Naive thymus-derived CD4-positive, alpha-beta T cell (primary cell): ENCODE results near the gene YJEFN3. TPM values are rescaled to one million over a fixed set of nuclear protein-coding genes. Genes with fewer than 3 reads are reported as not detected.

Experiments used
- ATAC-seq: fragments of 150-1000 bp; cut with Tn5 transposase; 2 replicates; pipeline ENCODE4 v1.10.0; 2021; ENCODE audit warnings: mild to moderate bottlenecking, moderate library complexity
- CTCF ChIA-PET: fragments of 350-600 bp; sonication (Branson Sonifier 250); formaldehyde crosslinking; loops from one replicate; lab custom pipeline; 2021; ENCODE audit warnings: antibody characterized with exemption; lab: Charles Lee
- POLR2A ChIA-PET: fragments of 350-600 bp; sonication (Branson Sonifier 250); formaldehyde crosslinking; loops from one replicate; lab custom pipeline; 2021; ENCODE audit warnings: antibody characterized with exemption, inconsistent platforms; lab: Charles Lee
- DNase-seq, 9 donors: peaks; one replicate each; pipeline versions ENCODE4 v3.0.0 to v3.0.0-alpha.2; 2020 to 2022; ENCODE audit warnings: mixed read lengths in 1 of 9
- H3K27ac ChIP-seq: one replicate; pipeline ENCODE4 v1.7.0; 2013; ENCODE audit warnings: mild to moderate bottlenecking, low read depth, low read length, moderate library complexity
- H3K27me3 ChIP-seq, 2 donors: one replicate each; pipeline ENCODE4 v1.7.0; 2013; ENCODE audit warnings: low read length in 2 of 2, mild to moderate bottlenecking in 2 of 2, moderate library complexity in 2 of 2; ENCODE audit not compliant: control insufficient read depth in 2 of 2, insufficient read depth in 2 of 2
- H3K36me3 ChIP-seq, 3 experiments: 1 replicate in 2 of 3; 2 replicates in 1 of 3; pipeline ENCODE4 v1.7.0; 2013; ENCODE audit warnings: low read length in 3 of 3, mild to moderate bottlenecking in 3 of 3, moderate library complexity in 1 of 3; ENCODE audit not compliant: insufficient read depth in 3 of 3, control insufficient read depth in 2 of 3
- H3K4me1 ChIP-seq, 2 donors: one replicate each; pipeline ENCODE4 v1.7.0; 2013; ENCODE audit warnings: low read length in 2 of 2, mild to moderate bottlenecking in 2 of 2, moderate library complexity in 1 of 2; ENCODE audit not compliant: control insufficient read depth in 2 of 2, insufficient read depth in 2 of 2
- H3K4me3 ChIP-seq: 2 replicates; pipeline ENCODE4 v1.7.0; 2013; ENCODE audit warnings: mild to moderate bottlenecking, low read length
- H3K9me3 ChIP-seq, 3 experiments: 1 replicate in 2 of 3; 2 replicates in 1 of 3; pipeline ENCODE4 v1.7.0; 2013; ENCODE audit warnings: low read length in 3 of 3; ENCODE audit not compliant: control insufficient read depth in 2 of 3
- H3K27ac Mint-ChIP-seq, 9 donors: one replicate each; pipeline ENCODE4 v1.8.0; 2020 to 2022; ENCODE audit warnings: mixed read lengths in 9 of 9, mild to moderate bottlenecking in 8 of 9, moderate library complexity in 5 of 9, inconsistent platforms in 2 of 9
- H3K27me3 Mint-ChIP-seq, 5 donors: one replicate each; pipeline ENCODE4 v1.8.0; 2021 to 2022; ENCODE audit warnings: mixed read lengths in 5 of 5, mild to moderate bottlenecking in 1 of 5
- H3K36me3 Mint-ChIP-seq, 5 donors: one replicate each; pipeline ENCODE4 v1.8.0; 2020 to 2022; ENCODE audit warnings: mixed read lengths in 5 of 5, mild to moderate bottlenecking in 3 of 5, inconsistent platforms in 1 of 5
- H3K4me1 Mint-ChIP-seq, 7 donors: one replicate each; pipeline ENCODE4 v1.8.0; 2020 to 2022; ENCODE audit warnings: mixed read lengths in 7 of 7, mild to moderate bottlenecking in 3 of 7, inconsistent platforms in 1 of 7
- H3K4me3 Mint-ChIP-seq, 10 donors: one replicate each; pipeline ENCODE4 v1.8.0; 2020 to 2022; ENCODE audit warnings: mild to moderate bottlenecking in 10 of 10, mixed read lengths in 10 of 10, moderate library complexity in 6 of 10, inconsistent platforms in 2 of 10
- H3K9me3 Mint-ChIP-seq, 11 donors: one replicate each; pipeline ENCODE4 v1.8.0; 2020 to 2022; ENCODE audit warnings: mixed read lengths in 11 of 11, mild to moderate bottlenecking in 4 of 11, inconsistent platforms in 1 of 11, moderate library complexity in 1 of 11
- intact Hi-C, 2 donors: fragments of 100-400 bp; cut with micrococcal nuclease; formaldehyde crosslinking; loops; one replicate each; pipeline ENCODE4 v1.15.1; 2023
- polyA plus RNA-seq, 2 donors: library from polyadenylated mRNA; unstranded; fragments of 300-500 nt; fragmentation: Illumina TruSeq; gene quantifications; one replicate each; pipeline ENCODE4 v1.2.3, GENCODE V29; 2021
- total RNA-seq, 6 experiments: library from RNA in 5 of 6; stranded (reverse) in 5 of 6; gene quantifications; 1 replicate in 5 of 6; 2 replicates in 1 of 6; pipeline ENCODE4 v1.2.3 and lab custom pipeline; 2021 to 2026

The YJEFN3 gene
- total and polyA plus RNA-seq, 7 experiments from 2014 or later = 0.68 to 18.2 (median 9.2) TPM; not detected in 1

DNA sequence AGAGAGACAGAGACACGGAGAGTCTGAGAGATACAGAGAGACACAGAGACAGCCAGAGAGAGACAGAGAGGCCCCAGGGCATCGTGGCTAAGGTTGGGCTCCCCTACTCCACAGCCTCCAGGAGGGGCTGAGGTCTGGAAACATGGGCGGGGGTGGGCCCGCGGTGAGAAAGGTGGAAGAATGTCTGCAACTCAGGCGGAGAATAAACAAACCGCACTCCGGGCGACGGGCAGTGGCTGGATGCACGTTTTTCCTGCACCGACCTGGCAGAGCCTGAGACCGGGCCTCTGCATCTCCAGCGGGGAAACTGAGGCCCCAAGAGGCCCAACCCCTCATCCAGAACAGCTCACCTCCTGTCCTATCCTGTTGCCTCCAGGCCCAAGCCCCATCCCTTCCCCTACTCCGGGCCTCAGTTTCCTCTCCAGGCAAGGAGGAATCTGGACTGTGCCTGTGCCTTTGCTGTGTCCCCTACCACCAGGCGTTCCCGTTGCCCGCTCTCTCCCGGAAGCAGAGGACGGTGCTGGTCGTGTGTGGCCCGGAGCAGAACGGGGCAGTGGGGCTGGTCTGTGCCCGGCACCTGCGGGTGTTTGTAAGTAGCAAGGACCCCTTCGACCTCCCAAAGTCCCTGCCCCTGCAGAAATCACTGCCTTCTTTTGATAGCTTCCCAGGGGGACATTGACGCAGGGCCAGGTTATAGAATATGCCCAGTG lies 6.0 kb downstream of the YJEFN3 start:
- Mint-ChIP-seq H3K4me1 (peaks cover 15 to 36% (median 31%) of the 10 kb centered on the region in 7 donors), H3K36me3 (peaks cover 0 to 7% (median 0%) of the 10 kb centered on the region in 5 donors)
- POLR2A ChIA-PET = interaction anchor here (0.5 to 3.2 kb wide), 2 partner anchors 110 to 274 kb away, joined by 5 to 19 read pairs; partner anchors contain the start of gene GMIP

DNA sequence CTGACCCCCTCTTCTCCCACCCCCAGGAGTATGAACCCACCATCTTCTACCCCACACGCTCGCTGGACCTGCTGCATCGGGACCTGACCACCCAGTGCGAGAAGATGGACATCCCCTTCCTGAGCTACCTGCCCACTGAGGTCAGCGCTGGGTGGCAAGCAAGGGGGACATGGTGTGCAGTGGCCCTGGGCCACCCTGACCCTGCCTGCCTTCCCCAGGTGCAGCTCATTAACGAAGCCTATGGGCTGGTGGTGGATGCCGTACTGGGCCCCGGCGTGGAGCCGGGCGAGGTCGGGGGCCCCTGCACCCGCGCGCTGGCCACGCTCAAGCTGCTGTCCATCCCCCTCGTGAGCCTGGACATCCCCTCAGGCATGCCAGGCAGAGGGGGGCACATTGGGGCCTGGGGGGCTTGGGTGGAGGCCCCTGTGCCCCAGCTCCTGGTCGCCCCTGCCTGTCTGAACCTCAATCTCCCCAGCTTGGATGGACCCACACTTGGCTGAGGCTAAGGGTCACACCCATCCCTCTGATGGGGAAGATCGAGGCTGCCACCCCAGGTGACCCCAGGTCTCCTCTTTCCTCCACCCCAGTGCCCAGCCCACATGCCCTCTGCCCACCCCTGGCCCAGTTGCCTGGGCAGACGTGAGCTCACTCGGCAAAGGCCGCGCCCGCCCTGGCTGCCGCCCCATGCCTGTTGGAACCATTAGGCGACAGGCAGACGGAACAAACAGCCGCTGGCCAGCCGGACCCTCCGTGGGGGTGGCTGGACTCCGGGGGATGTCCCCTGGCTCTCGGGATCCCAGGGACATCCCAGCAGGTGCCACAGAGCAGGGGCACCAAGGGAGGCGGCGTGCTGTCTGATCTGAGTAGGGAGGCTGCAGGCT lies 6.8 kb downstream of the YJEFN3 start:
- ATAC-seq (no peak), DNase-seq (no peak)
- peaks cover 0 to 26% (median 4%) of the 10 kb centered on the region in 5 donors for H3K27me3 Mint-ChIP-seq
- Histone ChIP-seq H3K27me3 (no peaks in the 10 kb centered on the region), H3K27ac (no peak overlapping the region), H3K4me3 (no peak overlapping the region), H3K9me3 (no peaks in the 10 kb centered on the region), H3K36me3 (no peaks in the 10 kb centered on the region), H3K4me1 (peaks cover 10 to 18% of the 10 kb centered on the region in 2 donors)
- ChIA-PET POLR2A (interaction anchor here (0.6 kb wide), 1 partner anchor 259 kb away, joined by 3 read pairs; no protein-coding TSS in a partner anchor), CTCF (interaction anchor here (0.8 kb wide), 1 partner anchor 425 kb away, joined by 3 read pairs; no protein-coding TSS in a partner anchor)
- no peak overlapping the region for H3K27ac Mint-ChIP-seq
- H3K9me3 Mint-ChIP-seq = peaks cover 0 to 4% (median 0%) of the 10 kb centered on the region in 11 donors
- intact Hi-C loops = loop anchor here in 1 of 2 donors (5.0 kb wide), 1 partner anchor 287 kb away; the partner anchor contains the start of gene ZNF506
- peaks cover 16 to 37% (median 33%) of the 10 kb centered on the region in 7 donors for H3K4me1 Mint-ChIP-seq
- H3K36me3 Mint-ChIP-seq = peaks cover 0 to 7% (median 0%) of the 10 kb centered on the region in 5 donors
- peak overlapping the region in 2 of 10 donors; percentile 51 to 56 for H3K4me3 Mint-ChIP-seq

More for the DNA sequence above, 6.0 kb downstream of the YJEFN3 start:
- H3K27ac ChIP-seq = no peak overlapping the region
- intact Hi-C loops = loop anchor here in 1 of 2 donors (5.0 kb wide), 2 partner anchors 93 to 288 kb away; partner anchors contain the start of genes LPAR2 and ZNF506
- H3K4me3 ChIP-seq = no peak overlapping the region
- peaks cover 0 to 4% (median 0%) of the 10 kb centered on the region in 11 donors for H3K9me3 Mint-ChIP-seq
- H3K27ac Mint-ChIP-seq = peak overlapping the region in 2 of 9 donors; percentile 58 to 70
- peaks cover 0 to 2% (median 0%) of the 10 kb centered on the region in 3 experiments for H3K36me3 ChIP-seq
- H3K27me3 Mint-ChIP-seq = peaks cover 0 to 24% (median 4%) of the 10 kb centered on the region in 5 donors
- CTCF ChIA-PET = interaction anchor here (0.8 to 1.4 kb wide), 2 partner anchors 424 to 426 kb away, joined by 3 to 5 read pairs; no protein-coding TSS in a partner anchor
- peaks cover 10 to 18% of the 10 kb centered on the region in 2 donors for H3K4me1 ChIP-seq
- H3K4me3 Mint-ChIP-seq = no peak overlapping the region
- ATAC-seq (no peak), DNase-seq (no peak)
- H3K9me3 ChIP-seq = no peaks in the 10 kb centered on the region
- no peaks in the 10 kb centered on the region for H3K27me3 ChIP-seq

DNA sequence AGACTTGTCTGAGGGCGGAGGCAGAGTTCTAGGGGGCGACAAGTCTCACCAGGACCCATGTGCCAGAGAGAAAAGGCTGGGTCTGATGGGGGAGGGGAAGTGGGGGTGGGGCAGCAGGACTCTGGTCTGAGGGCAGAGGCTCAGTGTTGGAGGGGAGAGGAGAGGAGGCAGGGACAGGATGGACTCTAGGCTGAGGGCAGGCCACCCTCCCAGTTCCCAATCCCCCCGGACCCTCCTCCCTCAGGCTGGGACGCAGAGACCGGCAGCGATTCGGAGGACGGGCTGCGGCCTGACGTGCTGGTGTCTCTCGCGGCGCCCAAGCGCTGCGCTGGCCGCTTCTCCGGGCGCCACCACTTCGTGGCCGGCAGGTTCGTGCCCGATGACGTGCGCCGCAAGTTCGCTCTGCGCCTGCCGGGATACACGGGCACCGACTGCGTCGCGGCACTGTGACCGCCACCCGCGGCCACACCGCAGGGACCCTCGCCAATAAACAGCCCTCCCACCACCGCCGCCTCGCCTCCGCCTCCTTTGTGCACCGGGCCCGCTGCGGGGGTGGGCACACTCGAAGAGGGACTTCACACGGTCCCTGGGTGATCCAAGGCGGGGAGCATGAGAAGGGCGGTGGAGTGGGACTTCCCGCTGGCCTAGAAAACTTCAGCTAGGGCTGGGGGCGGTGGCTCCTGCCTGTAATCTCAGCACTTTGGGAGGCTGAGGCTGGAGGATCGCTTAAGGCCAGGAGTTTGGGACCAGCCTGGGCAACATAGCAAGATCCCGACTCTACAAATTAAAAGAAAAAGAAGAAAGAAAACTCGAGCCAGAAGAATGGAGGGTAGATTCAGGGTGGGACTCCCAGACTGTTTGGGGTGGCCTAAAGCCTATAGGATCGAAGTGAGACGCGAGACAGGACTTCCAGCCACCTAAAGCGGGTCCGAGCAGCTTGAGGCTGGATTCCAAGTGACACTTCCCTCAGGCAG lies 8.7 kb downstream of the YJEFN3 start:
- H3K4me1 ChIP-seq = peaks cover 15 to 28% of the 10 kb centered on the region in 2 donors
- intact Hi-C loops = loop anchor here in 1 of 2 donors (2.0 to 5.0 kb wide), 2 partner anchors 61 to 285 kb away; partner anchors contain the start of gene ZNF506
- ATAC-seq (peak; percentile 27), DNase-seq (peak in 1 of 9 donors; percentile 43)
- Mint-ChIP-seq H3K27me3 (peaks cover 0 to 31% (median 4%) of the 10 kb centered on the region in 5 donors), H3K4me3 (peak overlapping the region in 9 of 10 donors; percentile 62 to 84 (median 74)), H3K4me1 (peaks cover 18 to 46% (median 38%) of the 10 kb centered on the region in 7 donors), H3K36me3 (peaks cover 0 to 7% (median 0%) of the 10 kb centered on the region in 5 donors), H3K27ac (peak overlapping the region in 7 of 9 donors; percentile 34 to 86 (median 79)), H3K9me3 (peaks cover 0 to 4% (median 0%) of the 10 kb centered on the region in 11 donors)
- POLR2A ChIA-PET = interaction anchor here (0.8 kb wide), 1 partner anchor 41 kb away, joined by 3 read pairs; no protein-coding TSS in a partner anchor
- no peaks in the 10 kb centered on the region for H3K27me3 ChIP-seq
- H3K36me3 ChIP-seq = no peaks in the 10 kb centered on the region
- no peaks in the 10 kb centered on the region for H3K9me3 ChIP-seq
- no peak overlapping the region for H3K27ac ChIP-seq
- no peak overlapping the region for H3K4me3 ChIP-seq
- CTCF ChIA-PET = no interaction called here

DNA sequence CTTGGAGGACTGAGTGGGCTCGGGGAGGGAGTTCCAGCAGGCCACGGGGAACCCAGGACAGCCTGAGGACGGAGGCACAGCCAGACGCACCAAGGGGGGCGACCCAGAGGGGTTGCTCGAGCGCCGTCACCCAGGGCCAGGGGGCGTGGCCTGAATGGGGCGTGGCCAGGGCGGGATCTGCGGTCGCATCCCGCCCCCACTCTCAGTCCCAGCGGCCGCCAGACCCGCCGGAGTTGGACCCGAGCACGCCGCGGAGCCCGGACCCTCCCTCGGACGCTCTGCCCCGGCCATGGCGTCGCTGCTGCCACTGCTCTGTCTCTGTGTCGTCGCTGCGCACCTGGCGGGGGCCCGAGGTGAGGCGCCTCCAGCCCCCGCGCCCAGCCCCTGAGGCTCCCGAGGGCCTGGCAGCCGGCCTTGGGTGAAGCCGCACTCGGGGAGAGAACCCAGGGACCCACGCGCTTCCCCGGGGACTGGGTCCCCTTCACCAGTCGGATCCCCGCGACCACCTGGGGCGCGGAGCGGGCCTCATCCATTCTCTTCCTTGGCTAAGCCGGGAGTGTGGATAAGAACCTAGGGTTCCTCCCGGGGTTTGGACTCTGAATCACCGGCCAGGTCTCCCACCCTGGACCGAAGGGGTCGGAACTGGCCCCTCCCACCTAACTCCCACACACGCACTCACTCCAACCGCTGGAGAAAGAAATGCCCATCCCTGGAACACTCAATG lies 9.5 kb downstream of the YJEFN3 start, which contains the start of gene CILP2:
Gene CILP2 (plus strand): TSS at position 205 of the 724 bp plus-strand sequence. CDS start 85 bp downstream, at position 290.
- peak in 3 of 9 donors; percentile 36 to 43 (median 37) for DNase-seq

DNA sequence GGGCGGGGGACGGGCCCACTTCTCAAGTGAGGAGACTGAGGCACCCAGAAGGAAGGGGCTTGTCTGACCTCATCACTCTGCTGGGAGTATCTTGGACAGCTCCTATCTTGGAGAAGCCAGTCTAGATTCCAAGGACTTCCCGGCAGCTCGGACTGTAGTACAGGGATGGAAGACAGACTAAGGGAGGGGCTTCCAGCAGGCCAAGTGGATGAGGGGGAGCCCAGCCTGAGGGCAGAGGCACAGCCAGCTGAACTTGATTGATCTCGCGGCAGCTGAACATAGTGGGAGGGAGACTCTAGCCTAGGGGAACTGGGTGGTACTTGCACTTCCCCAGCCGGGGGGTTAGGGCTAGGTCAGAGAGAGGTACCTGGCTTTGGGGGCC lies 10.1 kb downstream of the YJEFN3 start:
- no peak overlapping the region for H3K27ac ChIP-seq
- no peak overlapping the region for H3K4me3 ChIP-seq
- H3K4me1 ChIP-seq = peaks cover 15 to 25% of the 10 kb centered on the region in 2 donors
- ChIA-PET CTCF (interaction anchor here (0.8 to 1.0 kb wide), 2 partner anchors 9 to 17 kb away, joined by 3 read pairs; no protein-coding TSS in a partner anchor), POLR2A (interaction anchor here (0.6 to 1.1 kb wide), 2 partner anchors 21 to 1258 kb away, joined by 3 to 6 read pairs; no protein-coding TSS in a partner anchor)
- DNase-seq (no peak), ATAC-seq (no peak)
- Mint-ChIP-seq H3K27ac (peak overlapping the region in 6 of 9 donors; percentile 13 to 77 (median 44)), H3K27me3 (peaks cover 0 to 31% (median 4%) of the 10 kb centered on the region in 5 donors), H3K4me3 (peak overlapping the region; percentile 10 to 83 (median 66)), H3K9me3 (peaks cover 0 to 4% (median 0%) of the 10 kb centered on the region in 11 donors), H3K4me1 (peaks cover 16 to 43% (median 36%) of the 10 kb centered on the region in 7 donors), H3K36me3 (peaks cover 0 to 7% (median 0%) of the 10 kb centered on the region in 5 donors)
- no peaks in the 10 kb centered on the region for H3K27me3 ChIP-seq
- intact Hi-C loops = loop anchor here in 1 of 2 donors (2.0 to 5.0 kb wide), 2 partner anchors 60 to 284 kb away; partner anchors contain the start of gene ZNF506
- no peaks in the 10 kb centered on the region for H3K9me3 ChIP-seq
- no peaks in the 10 kb centered on the region for H3K36me3 ChIP-seq

More for the DNA sequence above, 9.5 kb downstream of the YJEFN3 start, which contains the start of gene CILP2:
- Mint-ChIP-seq H3K4me3 (peak within 1 kb of the TSS; percentile 10 to 84 (median 73)), H3K27ac (peak within 1 kb of the TSS in 7 of 9 donors; percentile 13 to 86 (median 79)), H3K36me3 (peaks cover 0 to 7% (median 0%) of the 10 kb centered on the region in 5 donors), H3K4me1 (peaks cover 17 to 45% (median 38%) of the 10 kb centered on the region in 7 donors), H3K27me3 (peaks cover 0 to 31% (median 4%) of the 10 kb centered on the region in 5 donors), H3K9me3 (peaks cover 0 to 4% (median 0%) of the 10 kb centered on the region in 11 donors)
- no peaks in the 10 kb centered on the region for H3K27me3 ChIP-seq
- no peaks in the 10 kb centered on the region for H3K9me3 ChIP-seq
- intact Hi-C loops = loop anchor here in 1 of 2 donors (2.0 to 5.0 kb wide), 2 partner anchors 61 to 284 kb away; partner anchors contain the start of gene ZNF506
- no peak for ATAC-seq
- POLR2A ChIA-PET = no interaction called here
- no peak within 1 kb of the TSS for H3K4me3 ChIP-seq
- CTCF ChIA-PET = interaction anchor here (0.8 to 1.0 kb wide), 2 partner anchors 9 to 17 kb away, joined by 3 read pairs; no protein-coding TSS in a partner anchor
- H3K4me1 ChIP-seq = peaks cover 15 to 25% of the 10 kb centered on the region in 2 donors
- H3K36me3 ChIP-seq = no peaks in the 10 kb centered on the region
- no peak within 1 kb of the TSS for H3K27ac ChIP-seq
